Activated CD8-positive, alpha-beta memory T cell treated with anti-CD3 and anti-CD28 coated beads, Interleukin-2, amount 50 U/mL, for 1 hour (primary cell): Measurements from ENCODE around the gene VRK1.

Experiments
- DNase-seq: peaks from one replicate; pipeline ENCODE4 v3.0.0-alpha.2; 2020; ENCODE audit errors: extremely low read depth

The VRK1 gene

DNA sequence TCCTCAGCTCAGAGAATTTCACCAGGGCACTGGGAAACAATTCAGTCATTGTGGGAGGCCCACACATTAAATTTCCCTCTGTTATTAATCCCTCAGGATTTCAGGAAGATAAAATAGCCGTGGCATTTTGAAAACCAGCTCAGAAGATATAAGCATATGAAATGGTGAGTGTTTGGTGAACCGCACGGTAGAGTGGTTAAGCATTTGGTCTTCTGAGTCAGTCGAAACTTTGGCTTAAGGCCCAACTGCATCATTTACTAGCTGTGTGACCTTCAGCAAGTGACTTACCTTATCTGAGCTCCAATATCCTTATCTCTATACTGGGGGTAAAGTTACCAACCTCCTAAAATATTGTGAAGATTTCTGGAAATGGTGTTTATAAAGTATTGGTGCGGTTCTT lies 5.2 kb upstream of the VRK1 start:
- no peak for DNase-seq

DNA sequence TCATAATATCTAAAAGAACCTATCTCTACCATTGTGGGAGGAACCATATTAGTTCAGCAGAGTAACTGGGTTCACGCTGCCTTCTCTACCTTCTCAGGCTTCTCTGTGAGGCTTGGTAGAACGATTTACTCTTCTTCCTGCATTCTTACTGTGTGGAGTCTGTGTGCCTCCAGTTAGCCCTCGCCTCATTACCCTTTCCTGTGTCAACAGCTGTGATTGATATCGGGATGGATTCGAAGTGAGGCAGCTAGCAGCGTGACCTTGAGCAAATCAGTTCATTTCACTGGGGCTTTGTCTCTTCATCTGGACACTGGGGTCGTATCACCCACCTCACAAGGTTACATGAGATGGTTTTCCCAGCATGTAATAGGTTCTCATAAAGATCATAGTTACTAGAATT lies 4.6 kb upstream of the VRK1 start:
- DNase-seq, result no peak

DNA sequence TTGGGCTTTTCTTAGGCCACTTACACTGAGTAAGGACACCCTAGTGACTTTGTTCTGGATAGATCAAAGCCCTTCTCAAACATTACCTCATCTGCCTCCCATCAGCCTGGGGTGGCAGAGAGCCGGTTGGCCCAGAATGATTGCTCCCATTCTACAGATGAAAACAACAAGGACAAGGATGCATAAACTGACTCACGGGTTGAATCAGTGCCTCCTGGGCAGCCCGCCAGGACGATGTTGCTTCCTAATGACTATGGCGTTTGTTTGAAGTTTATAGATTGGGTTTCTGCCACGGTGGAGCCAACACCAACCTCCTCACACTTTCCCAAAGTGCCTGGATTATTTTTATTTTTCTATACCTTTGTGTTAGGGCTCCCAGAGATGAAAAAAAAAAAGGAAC lies 3.6 kb upstream of the VRK1 start:
- DNase-seq, result no peak

DNA sequence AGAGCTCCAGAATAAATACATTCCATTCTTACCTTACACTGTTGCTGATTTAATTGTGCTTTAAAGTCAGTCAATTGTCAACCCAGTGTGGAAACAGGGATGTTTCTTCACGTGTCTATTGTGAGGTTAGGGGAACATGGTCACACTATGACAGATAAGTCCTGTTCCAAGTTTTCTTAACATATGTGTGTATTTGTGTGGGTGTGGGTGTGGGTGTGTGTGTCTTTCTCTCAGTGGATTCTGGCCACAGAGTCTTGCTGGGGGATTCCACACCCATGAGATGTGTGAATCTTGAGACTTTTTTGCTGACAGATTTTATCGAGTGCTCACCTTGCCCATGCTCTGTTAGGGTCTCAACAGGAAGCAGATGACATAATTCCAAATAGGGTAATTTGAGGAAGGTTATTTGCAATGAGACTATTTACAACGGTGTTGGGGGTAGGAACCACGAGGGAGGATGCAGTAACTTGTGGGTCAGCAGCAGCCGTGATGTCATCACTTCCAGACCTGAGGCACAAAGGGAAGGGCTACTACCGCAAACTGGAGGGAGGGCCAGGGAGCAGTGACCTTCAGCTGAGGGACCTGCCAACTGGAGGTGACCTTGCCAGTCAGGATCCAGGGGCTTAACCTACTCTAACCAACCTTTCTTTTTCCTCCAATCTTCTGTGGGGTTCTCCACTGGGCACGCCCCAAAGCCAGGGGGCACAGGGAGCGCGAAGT lies 1.9 kb upstream of the VRK1 start:
- no peak for DNase-seq

DNA sequence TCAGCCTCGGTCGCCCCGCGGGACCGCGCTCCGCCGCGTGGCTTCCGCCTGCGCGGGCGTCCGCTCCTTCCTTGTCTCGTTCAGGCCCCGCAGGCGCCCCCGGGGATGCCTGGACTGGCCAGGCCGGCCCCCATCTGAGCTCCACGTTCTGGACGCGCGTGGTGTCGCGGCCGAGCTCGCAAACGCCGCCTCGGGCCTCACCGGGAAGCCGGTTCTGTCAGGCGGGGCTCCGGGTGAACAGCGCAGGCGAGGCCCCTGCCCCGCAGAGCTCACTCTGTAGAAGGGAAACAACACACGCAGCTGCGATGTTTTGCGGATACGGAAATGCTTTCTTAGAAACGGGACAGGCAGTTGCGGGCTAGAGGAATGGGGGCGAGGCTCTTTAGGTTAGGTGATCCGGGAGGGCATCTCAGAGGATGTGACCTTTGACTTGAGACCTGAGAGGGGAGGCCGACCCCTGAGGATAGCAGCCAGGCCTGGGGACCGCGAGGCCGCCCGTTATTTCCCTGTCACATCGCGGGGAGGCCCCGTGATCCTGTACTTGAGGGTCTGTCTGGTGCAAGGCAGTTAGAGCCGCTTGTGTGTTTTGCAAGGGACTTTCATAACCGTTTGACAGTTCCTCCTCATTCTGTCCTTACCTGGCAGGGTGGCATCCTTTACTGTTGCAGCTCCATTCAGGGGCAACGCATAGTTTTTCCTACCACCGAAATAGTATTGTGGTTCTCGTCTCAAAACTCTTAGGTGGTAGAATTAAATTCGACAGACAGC lies 584 bp downstream of the VRK1 start:
- DNase-seq, result no peak

DNA sequence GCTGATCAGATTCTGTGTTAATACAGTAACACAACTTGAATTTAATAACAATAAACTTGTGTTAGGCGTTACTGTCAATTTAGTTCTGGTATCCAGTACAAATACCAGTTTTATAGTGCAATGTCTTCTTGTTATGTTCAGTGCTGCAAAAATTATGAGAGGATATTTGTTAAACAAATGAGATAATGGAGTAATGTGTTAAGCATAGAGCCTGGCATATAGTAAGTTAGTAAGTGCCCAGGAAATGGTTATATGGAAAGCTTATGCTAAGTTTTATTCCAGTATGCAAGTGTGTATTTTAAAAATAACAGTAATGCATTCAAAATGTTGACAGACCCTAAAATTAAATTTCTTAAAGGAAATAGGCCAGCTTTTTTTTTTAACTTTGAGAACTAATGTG lies 1.8 kb downstream of the VRK1 start:
- DNase-seq, result no peak

DNA sequence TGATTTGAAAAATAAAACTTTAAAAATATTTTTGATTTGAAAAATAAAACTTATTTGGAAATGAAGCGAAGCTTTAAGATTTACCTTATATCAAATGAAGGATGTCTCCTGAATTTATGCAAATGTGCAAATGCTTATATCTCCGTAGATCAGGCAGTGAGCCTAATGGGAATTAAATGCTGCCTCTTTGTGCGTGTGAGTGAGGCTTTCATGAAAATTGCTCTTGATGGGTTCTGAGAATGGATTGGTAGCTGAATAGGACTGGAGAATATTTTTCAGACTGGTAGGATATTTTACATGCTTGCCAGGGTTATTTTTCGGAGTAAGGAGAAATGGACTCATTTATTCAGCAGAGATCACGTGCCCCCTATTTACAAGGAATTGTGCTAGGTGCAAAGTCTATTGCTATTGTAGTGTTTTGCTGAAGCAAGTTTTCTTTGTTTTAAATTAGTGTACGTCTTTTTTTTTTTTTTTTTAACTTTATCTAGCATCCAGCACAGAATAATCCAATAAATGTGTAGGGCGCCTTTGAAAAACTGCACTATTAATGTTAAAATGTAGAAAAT lies 2.4 kb downstream of the VRK1 start:
- DNase-seq, result no peak

DNA sequence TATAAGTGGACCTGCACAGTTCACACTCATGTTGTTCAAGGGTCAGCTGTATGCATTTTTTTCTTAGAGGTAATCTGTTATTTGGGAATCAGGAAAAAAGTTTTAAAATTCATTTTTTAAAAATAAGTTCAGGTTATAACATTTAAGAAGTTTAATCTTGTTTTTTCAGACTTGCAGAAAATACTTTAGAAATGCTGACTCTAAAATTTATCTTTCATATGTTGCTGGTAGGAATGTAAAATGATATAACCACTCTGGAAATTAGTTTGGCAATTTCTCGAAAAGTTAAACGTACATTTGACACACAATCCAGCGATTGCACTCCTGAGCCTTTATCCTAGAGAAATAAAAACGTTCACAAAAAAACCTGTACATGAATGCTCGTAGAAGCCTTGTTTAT lies 4.7 kb downstream of the VRK1 start:
- no peak for DNase-seq

DNA sequence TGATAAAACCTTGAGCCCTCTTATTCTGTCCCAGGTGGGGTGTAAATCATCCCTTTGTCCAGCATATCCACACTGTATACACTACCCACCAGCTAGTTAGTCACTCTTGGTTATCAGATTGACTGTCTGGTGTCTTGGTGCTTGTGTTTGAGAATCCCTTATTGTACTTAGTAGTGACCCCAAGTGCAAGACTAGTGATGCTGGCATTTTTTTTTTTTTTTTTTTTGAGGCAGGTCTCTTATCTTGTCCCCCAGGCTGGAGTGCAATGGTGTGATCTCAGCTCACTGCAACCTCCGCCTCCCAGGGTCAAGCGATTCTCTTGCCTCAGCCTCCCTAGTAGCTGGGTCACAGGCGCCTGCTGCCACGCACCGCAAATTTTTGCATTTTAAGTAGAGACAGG lies 5.8 kb downstream of the VRK1 start:
- DNase-seq, result no peak

DNA sequence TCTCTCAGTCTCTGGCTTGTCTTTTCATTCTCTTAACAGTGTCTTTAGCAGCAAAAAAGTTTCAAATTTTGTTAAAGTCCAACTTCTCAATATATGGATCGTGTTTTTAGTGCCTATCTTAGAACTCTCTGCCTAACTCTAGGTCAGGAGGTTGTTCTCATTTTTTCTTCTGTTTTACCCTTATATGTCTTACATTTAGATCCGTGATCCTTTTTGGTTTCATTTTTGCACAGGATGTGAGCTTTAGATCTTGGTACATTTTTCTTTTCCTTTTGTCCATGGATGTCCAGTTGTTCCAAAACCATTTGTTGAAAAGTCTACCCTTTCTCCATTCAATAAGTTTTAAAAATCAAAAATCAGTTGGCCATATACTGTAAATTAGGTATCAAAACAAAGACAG lies 6.8 kb downstream of the VRK1 start:
- no peak for DNase-seq

DNA sequence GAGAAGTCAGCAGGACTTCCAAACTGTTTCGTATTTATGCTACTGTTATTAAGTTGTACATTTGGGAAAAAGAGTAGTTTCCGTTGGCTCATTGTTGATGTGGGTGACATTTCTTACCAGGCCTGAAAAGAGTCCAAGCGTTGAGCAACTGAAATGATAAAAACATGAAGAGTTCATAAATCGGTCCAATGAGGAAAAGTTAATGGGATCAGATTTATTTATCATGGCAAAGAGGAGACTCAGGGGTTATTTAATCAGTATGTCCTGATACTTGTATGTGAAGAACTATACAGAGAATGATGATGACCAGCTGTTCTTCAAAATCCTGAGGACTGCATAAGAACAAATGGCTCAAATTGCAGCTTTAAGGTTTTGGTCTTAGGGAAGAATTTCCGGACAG lies 7.7 kb downstream of the VRK1 start:
- DNase-seq, result no peak

DNA sequence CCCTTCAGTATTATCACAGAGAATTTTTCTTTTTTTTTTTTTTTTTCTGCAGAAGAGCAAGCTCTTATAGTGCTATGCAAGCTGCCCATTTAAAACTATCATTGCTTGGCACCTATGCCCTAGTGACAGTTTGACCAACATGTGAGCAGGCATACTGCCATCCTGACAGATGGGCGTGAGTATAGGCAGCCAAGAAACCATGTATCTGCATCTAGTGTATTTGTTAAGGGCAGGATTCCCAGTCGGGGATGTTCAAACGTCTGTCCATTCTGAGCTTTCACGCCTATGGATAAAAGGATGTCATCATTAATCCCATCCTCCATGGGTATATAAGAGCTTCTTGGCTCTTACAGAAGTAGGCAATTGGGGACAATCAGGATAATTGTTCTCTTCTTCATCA lies 8.8 kb downstream of the VRK1 start:
- no peak for DNase-seq

DNA sequence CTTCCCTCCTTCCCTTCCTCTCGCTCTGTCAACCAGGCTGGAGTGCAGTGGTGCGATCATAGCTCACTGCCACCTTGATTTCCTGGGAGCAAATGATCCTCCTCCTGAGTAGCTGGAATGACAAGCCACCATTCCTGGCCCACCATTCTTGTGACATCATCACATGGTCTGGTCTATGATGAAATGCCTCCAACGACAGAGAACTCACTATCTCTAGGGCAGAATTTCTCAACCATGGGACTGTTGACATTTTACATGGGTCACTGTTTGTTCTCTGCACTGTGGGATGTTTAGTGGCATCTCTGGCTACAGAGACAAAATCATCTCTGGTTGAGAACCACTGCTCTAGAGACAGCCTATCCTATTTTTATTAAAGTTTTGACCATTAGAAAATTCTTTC lies 9.7 kb downstream of the VRK1 start:
- no peak for DNase-seq

DNA sequence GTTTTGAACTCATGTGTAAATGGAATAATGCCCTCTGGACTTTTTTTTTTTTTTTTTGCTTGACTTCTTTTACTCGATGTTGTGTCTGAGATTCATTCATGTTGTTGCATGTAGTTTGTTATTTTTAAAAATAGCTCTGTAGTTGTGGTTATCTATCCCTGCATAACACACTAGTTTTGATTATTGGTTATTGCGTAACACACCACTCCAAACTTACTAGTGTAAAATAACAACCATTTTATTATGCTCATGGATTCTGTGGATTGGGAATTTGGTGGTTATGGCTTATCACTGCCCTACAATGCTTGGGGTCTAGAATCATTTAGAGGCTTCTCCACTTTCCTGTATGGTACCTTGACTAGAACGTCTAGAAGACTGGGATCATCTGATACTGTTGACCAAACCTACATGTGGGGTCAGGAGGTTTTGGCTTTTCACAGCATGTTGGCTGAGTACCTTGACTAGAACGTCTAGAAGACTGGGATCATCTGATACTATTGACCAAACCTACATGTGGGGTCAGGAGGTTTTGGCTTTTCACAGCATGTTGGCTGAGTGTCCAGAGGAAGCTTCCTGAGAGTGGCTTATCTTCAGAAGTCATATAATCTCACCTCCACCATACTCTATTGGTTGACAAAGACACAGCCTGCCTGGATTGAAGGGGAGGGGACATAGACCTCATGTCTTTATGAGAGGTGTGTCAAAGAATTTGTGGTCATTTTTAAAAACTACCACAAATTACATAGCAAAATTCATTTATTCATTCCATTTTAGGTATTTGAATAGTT lies 11.6 kb downstream of the VRK1 start:
- no peak for DNase-seq

DNA sequence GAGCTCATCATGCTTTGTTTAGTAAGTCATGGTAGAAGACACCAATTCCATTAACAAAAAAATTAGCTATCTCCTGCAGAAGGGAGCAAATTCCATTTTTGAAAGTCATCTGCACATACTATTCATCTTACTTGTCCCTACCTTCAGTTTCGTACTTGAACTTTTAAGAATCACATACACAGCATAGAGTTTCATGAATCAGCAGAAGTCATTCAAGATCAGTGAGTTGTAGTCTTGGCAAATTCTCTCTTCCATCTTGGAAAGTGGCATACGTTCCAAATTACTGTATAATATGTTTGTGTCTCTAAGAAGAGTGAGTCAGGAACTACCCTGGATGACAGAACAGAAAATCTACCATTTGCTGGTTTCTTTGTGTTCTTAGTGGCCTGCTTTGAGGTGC lies 14.1 kb downstream of the VRK1 start:
- no peak for DNase-seq

DNA sequence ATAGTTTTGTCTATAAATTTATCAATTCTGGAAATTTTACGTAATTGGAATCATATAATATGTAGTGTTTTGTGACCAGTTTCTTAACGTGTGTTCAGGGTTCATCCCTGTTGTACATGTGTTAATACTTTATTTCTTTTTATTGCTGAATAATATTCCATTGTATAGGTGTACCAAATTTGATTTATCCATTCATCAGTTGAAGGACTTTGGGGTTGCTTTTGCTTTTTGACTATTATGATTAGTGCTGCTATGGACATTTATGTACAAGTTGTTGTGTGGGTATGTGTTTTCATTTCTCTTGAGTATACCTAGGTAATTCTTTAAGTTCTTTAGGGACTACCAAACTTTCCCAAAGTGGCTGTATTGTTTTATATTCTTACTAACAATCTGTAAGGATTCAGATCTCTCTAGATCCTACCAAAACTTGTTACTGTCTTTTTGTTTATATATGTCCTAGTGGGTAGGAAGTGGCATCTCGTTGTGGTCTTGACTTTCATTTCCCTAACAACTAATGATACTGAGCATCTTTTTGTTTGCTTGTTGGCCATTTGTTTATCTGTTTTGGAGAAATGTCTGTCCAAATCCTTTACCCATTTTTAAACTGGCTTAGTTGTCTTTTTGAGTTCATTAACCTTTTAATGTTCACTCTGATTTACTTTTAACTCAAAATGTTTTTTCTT lies 14.9 kb downstream of the VRK1 start:
- no peak for DNase-seq

DNA sequence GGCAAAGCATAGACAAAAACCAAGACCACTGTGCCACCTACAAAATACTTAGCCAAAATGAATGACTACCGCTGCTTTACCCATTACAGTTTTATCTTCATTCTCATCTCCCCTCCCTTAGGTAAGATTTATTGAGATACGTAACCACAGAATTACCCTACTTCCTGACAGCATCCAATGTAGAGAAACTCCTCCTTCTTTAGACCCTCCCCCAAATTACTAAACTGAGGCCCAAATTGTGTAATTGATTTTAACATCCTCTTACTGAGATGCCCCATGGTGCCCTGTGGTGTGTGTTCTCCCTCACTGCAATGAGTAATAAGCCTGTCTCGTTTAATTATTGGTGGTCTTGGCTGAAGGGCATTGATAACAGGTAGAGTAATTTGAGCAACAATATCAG lies 19.1 kb downstream of the VRK1 start:
- no peak for DNase-seq

DNA sequence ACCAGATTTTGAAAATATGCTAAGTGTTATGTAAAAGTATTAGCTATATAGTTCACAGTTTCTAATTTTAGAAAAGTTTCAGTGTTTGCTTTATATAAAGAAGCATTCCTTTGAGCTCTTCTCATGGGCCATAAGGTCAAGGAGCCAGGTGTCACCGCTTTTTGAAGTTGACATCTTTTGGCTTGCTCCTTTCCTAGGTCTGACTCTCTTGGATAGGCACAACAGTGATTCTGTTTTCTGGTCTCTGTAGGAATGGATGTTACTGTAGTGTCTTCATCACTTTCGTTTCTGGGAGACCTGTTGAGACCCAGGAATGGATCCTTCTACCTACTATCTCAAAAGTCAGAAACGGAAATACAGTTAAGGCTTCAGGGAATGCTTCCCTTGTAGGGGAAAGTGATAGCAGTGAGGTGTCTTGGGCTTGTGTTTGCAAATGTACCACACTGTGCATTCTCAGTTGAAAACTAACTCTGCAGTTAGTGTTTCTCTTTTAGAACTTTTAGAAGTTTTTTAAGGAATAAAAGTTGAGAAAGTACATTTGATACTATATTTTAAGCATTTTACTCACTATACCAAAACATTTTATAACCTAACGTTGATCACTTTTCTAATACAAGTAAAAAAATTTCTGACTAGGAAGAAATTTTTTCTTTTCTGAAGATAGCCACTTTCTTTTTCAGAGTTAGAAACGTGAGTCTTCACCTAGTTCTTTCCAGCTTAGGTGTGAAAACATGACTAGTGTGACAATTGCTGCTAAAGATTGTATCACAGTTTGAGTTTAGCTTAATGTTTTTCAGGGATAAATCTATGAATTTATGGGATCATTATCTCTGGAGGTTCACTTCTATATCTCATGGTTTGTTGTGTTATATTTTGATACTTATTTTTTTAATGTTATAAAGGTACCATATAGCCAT lies 20.8 kb downstream of the VRK1 start:
- DNase-seq, result no peak

DNA sequence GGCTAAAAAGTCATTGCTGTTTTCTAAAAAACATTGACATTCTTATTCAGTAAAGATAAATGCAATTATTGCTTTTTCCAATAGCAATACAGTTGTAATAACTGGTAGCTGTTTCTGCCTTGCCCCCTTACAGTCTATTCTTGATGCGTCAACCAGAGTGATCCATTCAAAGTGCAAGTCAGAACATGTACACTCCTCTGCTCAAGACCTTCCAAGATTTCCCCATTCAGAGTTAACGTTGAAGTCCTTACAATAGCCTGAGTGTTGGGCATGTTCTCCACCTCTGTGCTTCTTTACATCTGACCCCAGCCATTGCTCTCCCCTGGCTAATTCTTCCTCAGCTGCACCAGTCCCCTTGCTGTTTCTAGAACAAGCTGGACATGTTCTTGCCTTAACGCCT lies 24.3 kb downstream of the VRK1 start:
- DNase-seq, result no peak

DNA sequence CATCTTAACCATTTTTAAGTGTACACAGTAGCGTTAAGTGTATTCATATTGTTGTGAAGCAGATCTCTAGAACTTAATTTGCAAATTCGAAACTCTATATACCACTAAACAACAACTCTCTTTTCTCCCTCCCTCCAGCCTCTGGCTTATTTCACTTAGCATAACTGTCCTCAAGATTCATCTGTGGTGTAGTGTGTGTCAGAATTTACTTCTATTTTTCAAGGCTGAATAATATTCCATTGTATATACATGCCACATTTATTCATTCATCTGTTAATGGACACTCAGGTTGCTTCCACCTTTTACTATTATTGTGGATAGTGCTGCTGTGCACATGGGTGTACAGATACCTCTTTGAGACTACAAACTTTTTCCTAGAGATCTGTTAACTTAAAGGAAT lies 26.5 kb downstream of the VRK1 start:
- DNase-seq, result no peak

DNA sequence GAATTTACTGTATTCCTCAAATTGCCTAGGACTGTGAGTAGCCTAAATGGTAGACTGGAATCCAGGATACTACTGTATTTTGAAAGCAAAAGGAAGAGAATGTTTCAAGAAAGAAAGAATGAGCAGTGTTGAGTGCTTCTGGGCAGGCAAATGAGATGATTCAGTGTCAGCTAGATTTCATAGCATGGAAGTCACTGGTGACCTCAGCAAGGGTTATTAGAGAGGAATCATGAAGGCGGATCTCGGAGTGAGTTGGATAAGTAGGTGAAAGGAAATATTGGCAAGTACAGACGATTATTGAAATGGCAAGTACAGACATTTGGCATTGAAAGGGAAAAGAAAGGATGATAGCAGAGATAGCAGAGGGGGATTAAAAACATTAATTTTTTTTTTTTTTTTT lies 27.1 kb downstream of the VRK1 start:
- no peak for DNase-seq
